Upper lobe of left lung (tissue), 6 donors: ENCODE data around the gene ATP6V0A1. TPM values are rescaled to one million over a fixed set of nuclear protein-coding genes. Genes with fewer than 3 reads are reported as not detected.
"Not testable (repeated sequence)": the region's sequence is repeated elsewhere in the genome, so short reads cannot be mapped to it uniquely, and the experiment has no call there.

Experiments used
- ATAC-seq, 2 donors: fragments of 200-7000 bp; cut with Tn5 transposase; one replicate each; pipeline ENCODE4 v1.9.1; 2022; ENCODE audit warnings: mild to moderate bottlenecking in 2 of 2, moderate library complexity in 2 of 2; ENCODE audit not compliant: low FRiP score in 2 of 2
- DNase-seq, 2 donors: peaks; one replicate each; pipeline ENCODE4 v3.0.0-alpha.2; 2019 to 2020
- H3K27ac ChIP-seq, 4 donors: fragments of 200-600 bp; sonication (generic); one replicate each; pipeline ENCODE4 v1.5.1; 2016 to 2019
- H3K27me3 ChIP-seq, 4 donors: fragments of 200-600 bp; sonication (generic); one replicate each; pipeline ENCODE4 v1.5.1; 2017 to 2019
- H3K36me3 ChIP-seq, 4 donors: fragments of 200-600 bp; sonication (generic); one replicate each; pipeline ENCODE4 v1.5.1; 2016 to 2019
- H3K4me1 ChIP-seq, 4 donors: fragments of 200-600 bp; sonication (generic); one replicate each; pipeline ENCODE4 v1.5.1; 2018 to 2019
- H3K4me3 ChIP-seq, 4 donors: fragments of 200-600 bp; sonication (generic); one replicate each; pipeline ENCODE4 v1.5.1; 2017 to 2019; ENCODE audit warnings: mild to moderate bottlenecking in 2 of 4, moderate library complexity in 1 of 4
- H3K9me3 ChIP-seq, 4 donors: fragments of 200-600 bp; sonication (generic); one replicate each; pipeline ENCODE4 v1.5.1; 2018 to 2019
- EP300 ChIP-seq, 4 donors: sonication (generic); formaldehyde crosslinking; IDR thresholded peaks; one replicate each; pipeline ENCODE4 v1.5.1; 2017; ENCODE audit warnings: antibody characterized with exemption in 4 of 4, control low read depth in 2 of 4
- POLR2A ChIP-seq, 4 donors: fragments of 450-650 bp; IDR thresholded peaks; one replicate each; pipeline ENCODE4 v1.5.1; 2016 to 2017; ENCODE audit warnings: antibody characterized with exemption in 4 of 4, mild to moderate bottlenecking in 2 of 4
- POLR2AphosphoS5 ChIP-seq, 2 donors: sonication (generic); formaldehyde crosslinking; IDR thresholded peaks; one replicate each; pipeline ENCODE4 v1.5.1; 2017; ENCODE audit warnings: antibody characterized with exemption in 2 of 2
- WGBS, 2 donors: methylation state at CpG; one replicate each; pipeline ENCODE4 v1.1.5; 2017 to 2018; 5-methylcytosine and 5-hydroxymethylcytosine counted together
- total RNA-seq, 6 donors: library from RNA; depleted of rRNA in 4 of 6; stranded (reverse); fragments of >200 nt in 4 of 6; gene quantifications; one replicate each; pipeline versions ENCODE4 v1.1.0 to v1.2.1, GENCODE V29; 2016 to 2021
- TF ChIP-seq, protein P1 (sequence below), 6 experiments: fragments of 450-650 bp in 4 of 6; fragments of 200-600 bp in 2 of 6; sonication (generic) in 2 of 6; IDR thresholded peaks; one replicate each; pipeline ENCODE4 v1.5.1; 2016 to 2019; ENCODE audit warnings: antibody characterized with exemption in 6 of 6
- donor health status: DM: no; HTN: no; CAD: no; lungs with moderate emphysema.
- donor health status: DM: no; HTN: yes; CAD: no; lungs with severe emphysema.

Gene ATP6V0A1
- total RNA-seq, 6 donors from 2014 or later: 68.3 to 212 (median 118) TPM

- WGBS, 2 donors: 81 to 93% methylated on average over 3 of the region's 3 CpGs
- H3K36me3 ChIP-seq: peaks cover 33 to 84% (median 52%) of the 10 kb centered on the region in 4 donors
- H3K9me3 ChIP-seq: no peaks in the 10 kb centered on the region
- TF ChIP-seq EP300 (IDR thresholded peaks at IDR 0.05) (no peak), POLR2A (IDR thresholded peaks at IDR 0.05) (no peak), POLR2AphosphoS5 (IDR thresholded peaks at IDR 0.05) (no peak)
- TF ChIP-seq, protein P1, sequence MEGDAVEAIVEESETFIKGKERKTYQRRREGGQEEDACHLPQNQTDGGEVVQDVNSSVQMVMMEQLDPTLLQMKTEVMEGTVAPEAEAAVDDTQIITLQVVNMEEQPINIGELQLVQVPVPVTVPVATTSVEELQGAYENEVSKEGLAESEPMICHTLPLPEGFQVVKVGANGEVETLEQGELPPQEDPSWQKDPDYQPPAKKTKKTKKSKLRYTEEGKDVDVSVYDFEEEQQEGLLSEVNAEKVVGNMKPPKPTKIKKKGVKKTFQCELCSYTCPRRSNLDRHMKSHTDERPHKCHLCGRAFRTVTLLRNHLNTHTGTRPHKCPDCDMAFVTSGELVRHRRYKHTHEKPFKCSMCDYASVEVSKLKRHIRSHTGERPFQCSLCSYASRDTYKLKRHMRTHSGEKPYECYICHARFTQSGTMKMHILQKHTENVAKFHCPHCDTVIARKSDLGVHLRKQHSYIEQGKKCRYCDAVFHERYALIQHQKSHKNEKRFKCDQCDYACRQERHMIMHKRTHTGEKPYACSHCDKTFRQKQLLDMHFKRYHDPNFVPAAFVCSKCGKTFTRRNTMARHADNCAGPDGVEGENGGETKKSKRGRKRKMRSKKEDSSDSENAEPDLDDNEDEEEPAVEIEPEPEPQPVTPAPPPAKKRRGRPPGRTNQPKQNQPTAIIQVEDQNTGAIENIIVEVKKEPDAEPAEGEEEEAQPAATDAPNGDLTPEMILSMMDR (IDR thresholded peaks at IDR 0.05): no peak
- no peak for DNase-seq
- H3K27ac ChIP-seq: peak overlapping the region in 2 of 4 donors; percentile 54 to 72
- no peak for ATAC-seq
- H3K4me3 ChIP-seq: no peak overlapping the region
- H3K4me1 ChIP-seq: peaks cover 0 to 30% (median 19%) of the 10 kb centered on the region in 4 donors
- H3K27me3 ChIP-seq: no peaks in the 10 kb centered on the region
Observed at GRCh38 chr17:42477173-42477572, 18.5 kb downstream of the ATP6V0A1 start.

- 73% methylated on average over 1 of the region's 1 CpG; no CpG with 5 or more reads in 1 of the 2 donors for WGBS, 2 donors
- not testable (repeated sequence) for ATAC-seq, H3K27ac ChIP-seq, DNase-seq, H3K27me3 ChIP-seq, H3K4me3 ChIP-seq, H3K9me3 ChIP-seq
- Histone ChIP-seq H3K36me3 (peaks cover 35 to 84% (median 53%) of the 10 kb centered on the region in 4 donors), H3K4me1 (peaks cover 0 to 26% (median 14%) of the 10 kb centered on the region in 4 donors)
Observed at GRCh38 chr17:42477824-42478223, 19.1 kb downstream of the ATP6V0A1 start.

DNA sequence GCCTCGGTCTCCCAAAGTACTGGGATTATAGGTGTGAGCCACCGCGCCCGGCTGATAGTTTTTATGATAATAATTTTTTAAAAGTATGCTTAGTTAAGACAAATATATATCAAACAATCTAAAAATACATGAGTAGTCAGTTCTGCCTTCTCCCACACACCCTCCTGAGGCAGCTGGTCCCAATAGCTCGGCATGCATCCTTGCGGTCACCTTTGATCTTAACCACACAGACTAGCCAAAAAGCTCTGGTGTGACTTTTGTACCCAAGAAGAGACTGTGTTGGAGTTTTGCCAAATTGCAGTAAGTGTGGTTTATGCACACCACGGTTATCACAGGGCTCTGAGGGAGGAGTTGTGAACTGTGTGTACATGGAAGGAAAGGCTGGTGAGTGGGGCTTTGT is 25.6 kb downstream of the ATP6V0A1 start:
- no peaks in the 10 kb centered on the region for H3K9me3 ChIP-seq
- no peaks in the 10 kb centered on the region for H3K27me3 ChIP-seq
- H3K4me3 ChIP-seq: no peak overlapping the region
- H3K27ac ChIP-seq: no peak overlapping the region
- TF ChIP-seq EP300 (IDR thresholded peaks at IDR 0.05) (no peak), POLR2AphosphoS5 (IDR thresholded peaks at IDR 0.05) (no peak), POLR2A (IDR thresholded peaks at IDR 0.05) (no peak)
- TF ChIP-seq, protein P1 (IDR thresholded peaks at IDR 0.05): no peak
- H3K4me1 ChIP-seq: no peaks in the 10 kb centered on the region
- peaks cover 61 to 99% (median 83%) of the 10 kb centered on the region in 4 donors for H3K36me3 ChIP-seq
- ATAC-seq (no peak), DNase-seq (no peak)
- 80 to 84% methylated on average over 7 of the region's 7 CpGs for WGBS, 2 donors

DNA sequence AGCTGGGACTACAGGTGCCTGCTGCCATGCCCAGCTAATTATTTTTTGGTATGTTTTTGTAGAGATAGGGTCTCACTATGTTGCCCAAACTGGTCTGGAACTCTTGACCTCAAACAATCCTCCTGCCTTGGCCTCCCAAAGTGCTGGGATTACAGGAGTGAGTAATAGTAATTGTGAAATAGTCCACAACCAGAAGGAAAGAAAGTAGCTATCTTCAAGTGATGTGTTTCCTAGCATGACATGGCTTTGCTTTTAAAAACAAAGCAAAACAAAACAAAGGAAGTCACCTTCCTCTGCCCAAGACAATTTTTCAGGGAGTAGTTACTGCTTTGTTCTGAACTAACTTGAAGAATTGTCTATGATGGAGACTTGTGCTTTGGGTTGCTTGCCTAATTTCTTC is 27.0 kb downstream of the ATP6V0A1 start:
- peak overlapping the region in 1 of 4 donors; percentile 17 for H3K27ac ChIP-seq
- DNase-seq (no peak), ATAC-seq (no peak)
- no peaks in the 10 kb centered on the region for H3K4me1 ChIP-seq
- H3K9me3 ChIP-seq: no peaks in the 10 kb centered on the region
- TF ChIP-seq POLR2AphosphoS5 (IDR thresholded peaks at IDR 0.05) (no peak), POLR2A (IDR thresholded peaks at IDR 0.05) (no peak)
- TF ChIP-seq, protein P1 (IDR thresholded peaks at IDR 0.05): no peak
- H3K4me3 ChIP-seq: no peak overlapping the region
- H3K27me3 ChIP-seq: no peaks in the 10 kb centered on the region
- peaks cover 51 to 99% (median 87%) of the 10 kb centered on the region in 4 donors for H3K36me3 ChIP-seq

- no peak for TF ChIP-seq POLR2AphosphoS5 (IDR thresholded peaks at IDR 0.05)
- TF ChIP-seq, protein P1 (IDR thresholded peaks at IDR 0.05): no peak
- no peak for TF ChIP-seq POLR2A (IDR thresholded peaks at IDR 0.05)
- no peak for TF ChIP-seq EP300 (IDR thresholded peaks at IDR 0.05)
- H3K27me3 ChIP-seq: no peaks in the 10 kb centered on the region
- H3K9me3 ChIP-seq: no peaks in the 10 kb centered on the region
- peaks cover 33 to 99% (median 84%) of the 10 kb centered on the region in 4 donors for H3K36me3 ChIP-seq
- H3K27ac ChIP-seq: no peak overlapping the region
- 67 to 70% methylated on average over 1 of the region's 1 CpG for WGBS, 2 donors
- DNase-seq (no peak), ATAC-seq (no peak)
- no peaks in the 10 kb centered on the region for H3K4me1 ChIP-seq
- H3K4me3 ChIP-seq: no peak overlapping the region
Observed at GRCh38 chr17:42488032-42488431, 29.4 kb downstream of the ATP6V0A1 start.
